Loucy (cell line): ENCODE data around the gene RMDN2.
A peak's percentile ranks its signal among the peaks of the same experiment; 100 is the strongest.

Experiments used
- H2AFZ ChIP-seq: fragments of 200-600 bp; sonication (generic); 2 replicates; pipeline ENCODE4 v1.6.0; 2016; ENCODE audit warnings: antibody characterized with exemption, mild to moderate bottlenecking, low read length, moderate library complexity
- H3F3A ChIP-seq: fragments of 200-600 bp; 2 replicates; pipeline ENCODE4 v1.6.0; 2016; ENCODE audit warnings: antibody characterized with exemption, low read depth, mild to moderate bottlenecking
- H3K27me3 ChIP-seq: fragments of 200-600 bp; sonication (generic); 2 replicates; pipeline ENCODE4 v1.6.1; 2014; ENCODE audit warnings: low read length, mild to moderate bottlenecking; ENCODE audit not compliant: insufficient read depth, poor library complexity, severe bottlenecking
- H3K36me3 ChIP-seq: fragments of 200-600 bp; sonication (generic); 2 replicates; pipeline ENCODE4 v1.6.1; 2016; ENCODE audit warnings: low read length; ENCODE audit not compliant: insufficient read depth
- H3K4me1 ChIP-seq: fragments of 200-600 bp; sonication (generic); 2 replicates; pipeline ENCODE4 v1.5.1; 2014; ENCODE audit warnings: low read length, mild to moderate bottlenecking; ENCODE audit not compliant: insufficient read depth, poor library complexity, severe bottlenecking
- H3K4me2 ChIP-seq: fragments of 200-600 bp; sonication (generic); 2 replicates; pipeline ENCODE4 v1.6.0; 2014; ENCODE audit warnings: antibody characterized with exemption, low read length, low read depth, mild to moderate bottlenecking; ENCODE audit not compliant: poor library complexity, severe bottlenecking
- H3K4me3 ChIP-seq: fragments of 200-600 bp; sonication (generic); 2 replicates; pipeline ENCODE4 v1.5.1; 2014; ENCODE audit warnings: low read length, mild to moderate bottlenecking, mixed read lengths; ENCODE audit not compliant: poor library complexity, severe bottlenecking
- H3K79me2 ChIP-seq: fragments of 200-600 bp; sonication (generic); 2 replicates; pipeline ENCODE4 v1.6.1; 2014; ENCODE audit warnings: low read length; ENCODE audit not compliant: insufficient read depth
- H3K9ac ChIP-seq: fragments of 200-600 bp; sonication (generic); 2 replicates; pipeline ENCODE4 v1.6.0; 2014; ENCODE audit warnings: mild to moderate bottlenecking, low read depth, low read length, moderate library complexity; ENCODE audit not compliant: poor library complexity, severe bottlenecking
- H3K9me2 ChIP-seq: fragments of 200-600 bp; sonication (generic); replicated peaks from 2 replicates; pipeline ENCODE4 v1.6.1; 2016; ENCODE audit warnings: low read depth, low read length, mixed read lengths
- H3K9me3 ChIP-seq: fragments of 200-600 bp; sonication (generic); 2 replicates; pipeline ENCODE4 v1.6.1; 2014; ENCODE audit warnings: mild to moderate bottlenecking, antibody characterized with exemption, low read length, low read depth; ENCODE audit not compliant: insufficient read depth
- H4K20me1 ChIP-seq: fragments of 200-600 bp; sonication (generic); 2 replicates; pipeline ENCODE4 v1.6.0; 2014; ENCODE audit warnings: antibody characterized with exemption, low read length, mild to moderate bottlenecking; ENCODE audit not compliant: insufficient read depth, poor library complexity, severe bottlenecking
- CTCF ChIP-seq: fragments of 200-600 bp; sonication (generic); conservative IDR thresholded peaks from 2 replicates; pipeline ENCODE4 v1.5.1; 2014; ENCODE audit warnings: mild to moderate bottlenecking, antibody characterized with exemption, low read length
- EZH2phosphoT487 ChIP-seq: fragments of 200-600 bp; IDR thresholded peaks from 2 replicates; pipeline ENCODE4 v1.6.1; 2018; ENCODE audit warnings: antibody characterized with exemption, mild to moderate bottlenecking, moderate library complexity, borderline replicate concordance

Gene RMDN2

GRCh38 chr2:37877457-37878315 lies 47.4 kb upstream of the RMDN2 start:
- Histone ChIP-seq H3K9me2 (no peaks in the 10 kb centered on the region), H3K4me2 (peak overlapping the region; percentile 52), H3K9me3 (no peaks in the 10 kb centered on the region), H3K36me3 (no peaks in the 10 kb centered on the region), H2AFZ (peak overlapping the region; percentile 64; the same call in 1 of the 2 replicates), H3F3A (no peaks in the 10 kb centered on the region), H4K20me1 (no peaks in the 10 kb centered on the region), H3K9ac (peak overlapping the region; percentile 43), H3K79me2 (no peaks in the 10 kb centered on the region), H3K27me3 (no peaks in the 10 kb centered on the region), H3K4me3 (peak overlapping the region; percentile 19), H3K4me1 (peaks cover 43% of the 10 kb centered on the region)
- TF ChIP-seq EZH2phosphoT487 = no peak
- TF ChIP-seq CTCF = peak; percentile 80

GRCh38 chr2:37878536-37878935 lies 46.6 kb upstream of the RMDN2 start:
- H3K79me2 ChIP-seq = no peaks in the 10 kb centered on the region
- peaks cover 34% of the 10 kb centered on the region for H3K4me1 ChIP-seq
- TF ChIP-seq CTCF (no peak), EZH2phosphoT487 (no peak)
- no peaks in the 10 kb centered on the region for H4K20me1 ChIP-seq
- no peak overlapping the region for H2AFZ ChIP-seq
- no peaks in the 10 kb centered on the region for H3K9me3 ChIP-seq
- H3K4me3 ChIP-seq = no peak overlapping the region
- H3K36me3 ChIP-seq = no peaks in the 10 kb centered on the region
- H3K27me3 ChIP-seq = no peaks in the 10 kb centered on the region
- H3K4me2 ChIP-seq = no peak overlapping the region
- no peak overlapping the region for H3K9ac ChIP-seq
- no peaks in the 10 kb centered on the region for H3K9me2 ChIP-seq
- H3F3A ChIP-seq = no peaks in the 10 kb centered on the region

GRCh38 chr2:37880551-37880950 lies 44.5 kb upstream of the RMDN2 start:
- H3K4me3 ChIP-seq = peak overlapping the region; percentile 39
- no peak overlapping the region for H2AFZ ChIP-seq
- no peaks in the 10 kb centered on the region for H3F3A ChIP-seq
- H3K9ac ChIP-seq = no peak overlapping the region
- H3K36me3 ChIP-seq = no peaks in the 10 kb centered on the region
- no peaks in the 10 kb centered on the region for H3K27me3 ChIP-seq
- H3K4me2 ChIP-seq = peak overlapping the region; percentile 62
- peaks cover 34% of the 10 kb centered on the region for H3K4me1 ChIP-seq
- H3K79me2 ChIP-seq = no peaks in the 10 kb centered on the region
- no peaks in the 10 kb centered on the region for H3K9me3 ChIP-seq
- no peak for TF ChIP-seq EZH2phosphoT487
- peak; percentile 44 for TF ChIP-seq CTCF
- no peaks in the 10 kb centered on the region for H4K20me1 ChIP-seq
- H3K9me2 ChIP-seq = no peaks in the 10 kb centered on the region
